ENCODE data around the gene MYO5B. TPM values are rescaled to one million over a fixed set of nuclear protein-coding genes. Genes with fewer than 3 reads are reported as not detected.

Gene MYO5B
- total RNA-seq, 6 experiments from 2014 or later = 0.17 to 0.28 TPM; not detected in 4

GRCh38 chr18:49971462-49971861 is 223.5 kb downstream of the MYO5B start:
- Mint-ChIP-seq H3K27me3 (ENCODE audit: insufficient read depth) (peaks cover 24% of the 10 kb centered on the region), H3K4me1 (ENCODE audit: low read depth) (no peaks in the 10 kb centered on the region), H3K4me3 (no peak overlapping the region), H3K9me3 (no peaks in the 10 kb centered on the region), H3K36me3 (ENCODE audit: low read depth) (no peaks in the 10 kb centered on the region), H3K27ac (no peak overlapping the region)
- no peak for TF ChIP-seq CTCF (IDR thresholded peaks at IDR 0.05)
- DNase-seq = no peak

- Mint-ChIP-seq H3K27me3 (ENCODE audit: insufficient read depth) (peaks cover 24% of the 10 kb centered on the region), H3K4me1 (ENCODE audit: low read depth) (no peaks in the 10 kb centered on the region), H3K36me3 (ENCODE audit: low read depth) (no peaks in the 10 kb centered on the region), H3K27ac (no peak overlapping the region), H3K4me3 (no peak overlapping the region), H3K9me3 (no peaks in the 10 kb centered on the region)
- DNase-seq = no peak
- TF ChIP-seq CTCF (IDR thresholded peaks at IDR 0.05) = no peak
Observed at GRCh38 chr18:49970319-49970718, 224.6 kb downstream of the MYO5B start.

- Mint-ChIP-seq H3K4me1 (ENCODE audit: low read depth) (no peaks in the 10 kb centered on the region), H3K9me3 (no peaks in the 10 kb centered on the region), H3K27me3 (ENCODE audit: insufficient read depth) (peaks cover 24% of the 10 kb centered on the region), H3K36me3 (ENCODE audit: low read depth) (no peaks in the 10 kb centered on the region), H3K27ac (no peak overlapping the region), H3K4me3 (no peak overlapping the region)
- no peak for TF ChIP-seq CTCF (IDR thresholded peaks at IDR 0.05)
- no peak for DNase-seq
Observed at GRCh38 chr18:49968644-49969309, 226.2 kb downstream of the MYO5B start.

- Mint-ChIP-seq H3K9me3 (no peaks in the 10 kb centered on the region), H3K4me3 (no peak overlapping the region), H3K27me3 (ENCODE audit: insufficient read depth) (peaks cover 24% of the 10 kb centered on the region), H3K27ac (no peak overlapping the region), H3K4me1 (ENCODE audit: low read depth) (no peaks in the 10 kb centered on the region), H3K36me3 (ENCODE audit: low read depth) (no peaks in the 10 kb centered on the region)
- DNase-seq = no peak
- no peak for TF ChIP-seq CTCF (IDR thresholded peaks at IDR 0.05)
Observed at GRCh38 chr18:49967636-49968313, 227.2 kb downstream of the MYO5B start.

GRCh38 chr18:49967171-49967570 is 227.8 kb downstream of the MYO5B start:
- TF ChIP-seq CTCF (IDR thresholded peaks at IDR 0.05) = no peak
- Mint-ChIP-seq H3K27ac (no peak overlapping the region), H3K4me3 (no peak overlapping the region)

More at GRCh38 chr18:49967171-49967570, 227.8 kb downstream of the MYO5B start:
- Mint-ChIP-seq H3K36me3 (ENCODE audit: low read depth) (no peaks in the 10 kb centered on the region), H3K4me1 (ENCODE audit: low read depth) (no peaks in the 10 kb centered on the region), H3K27me3 (ENCODE audit: insufficient read depth) (peaks cover 26% of the 10 kb centered on the region), H3K9me3 (no peaks in the 10 kb centered on the region)
- no peak for DNase-seq

Data from HFFc6 (cell line).